H1 (cell line): Measurements from ENCODE around the gene SIMC1. TPM values are rescaled to one million over a fixed set of nuclear protein-coding genes. Genes with fewer than 3 reads are reported as not detected.

ENCODE experiments used
- CTCF ChIA-PET: fragments of 300-600 bp; sonication (Branson Sonifier 250); formaldehyde crosslinking; loops from one replicate; lab custom pipeline; 2021; ENCODE audit not compliant: partially characterized antibody; lab: Charles Lee
- POLR2A ChIA-PET: fragments of 300-600 bp; sonication (Branson Sonifier 250); formaldehyde crosslinking; loops from one replicate; lab custom pipeline; 2021; ENCODE audit warnings: inconsistent platforms; ENCODE audit not compliant: partially characterized antibody; lab: Charles Lee
- DNase-seq, 2 experiments: peaks; one replicate each; pipeline versions ENCODE4 v3.0.0 to v3.0.0-alpha.2; 2010 to 2022; ENCODE audit warnings: low spot score in 2 of 2, low read depth in 1 of 2, mixed read lengths in 1 of 2
- FAIRE-seq: peaks from 2 replicates; lab custom pipeline; 2011; peaks lifted over from hg19 to GRCh38; lab: Jason Lieb, UNC
- H2AFZ ChIP-seq: 2 replicates; pipeline ENCODE4 v1.8.1; 2012; ENCODE audit warnings: low read length, inconsistent platforms
- H2AK5ac ChIP-seq: 2 replicates; pipeline ENCODE4 v1.6.1; 2013; ENCODE audit warnings: low read depth, low read length
- H2BK120ac ChIP-seq: replicated peaks from 2 replicates; pipeline ENCODE3; 2013; ENCODE audit warnings: low read depth, low read length, inconsistent platforms
- H2BK12ac ChIP-seq: 2 replicates; pipeline ENCODE4 v1.6.1; 2013; ENCODE audit warnings: low read depth, low read length
- H2BK15ac ChIP-seq: 2 replicates; pipeline ENCODE4 v1.6.1; 2013; ENCODE audit warnings: low read length
- H2BK20ac ChIP-seq: 2 replicates; pipeline ENCODE4 v1.6.1; 2013; ENCODE audit warnings: low read length
- H2BK5ac ChIP-seq: 2 replicates; pipeline ENCODE4 v1.6.1; 2013; ENCODE audit warnings: low read depth, low read length
- H3K14ac ChIP-seq: 2 replicates; pipeline ENCODE4 v1.6.1; 2013; ENCODE audit warnings: inconsistent platforms; ENCODE audit not compliant: insufficient read length
- H3K18ac ChIP-seq: 2 replicates; pipeline ENCODE4 v1.6.1; 2013; ENCODE audit warnings: low read length; ENCODE audit errors: extremely low read depth
- H3K23ac ChIP-seq: 2 replicates; pipeline ENCODE4 v1.6.1; 2013; ENCODE audit warnings: inconsistent platforms; ENCODE audit not compliant: insufficient read length
- H3K23me2 ChIP-seq: 2 replicates; pipeline ENCODE4 v1.6.1; 2013; ENCODE audit warnings: low read depth, low read length
- H3K27ac ChIP-seq: 2 replicates; pipeline ENCODE4 v1.6.1; 2011; ENCODE audit warnings: low read depth, low read length, inconsistent platforms
- H3K27me3 ChIP-seq, 4 experiments: replicated peaks in 1 of 4; 1 replicate in 1 of 4; 2 replicates in 3 of 4; pipeline versions ENCODE4 v1.6.1 to v1.8.1; 2011 to 2013; ENCODE audit warnings: low read length in 3 of 4, mild to moderate bottlenecking in 3 of 4, inconsistent platforms in 2 of 4, mixed read lengths in 2 of 4, moderate library complexity in 1 of 4; ENCODE audit not compliant: control insufficient read depth in 3 of 4, insufficient read depth in 3 of 4; ENCODE audit errors: extremely low read depth in 1 of 4
- H3K36me3 ChIP-seq, 4 experiments: 2 replicates each; pipeline versions ENCODE4 v1.6.1 to v1.8.1; 2011 to 2013; ENCODE audit warnings: mild to moderate bottlenecking in 4 of 4, low read length in 3 of 4, moderate library complexity in 2 of 4, control low read depth in 1 of 4, inconsistent platforms in 1 of 4; ENCODE audit not compliant: insufficient read depth in 4 of 4, control insufficient read depth in 2 of 4
- H3K4ac ChIP-seq: replicated peaks from 2 replicates; pipeline ENCODE3; 2013; ENCODE audit warnings: low read length, low read depth, mixed read lengths, inconsistent platforms; ENCODE audit not compliant: insufficient read length
- H3K4me1 ChIP-seq, 4 experiments: replicated peaks in 1 of 4; 1 replicate in 1 of 4; 2 replicates in 3 of 4; pipeline versions ENCODE4 v1.6.1 to v1.8.1; 2011 to 2013; ENCODE audit warnings: low read length in 3 of 4, inconsistent platforms in 2 of 4, mixed read lengths in 1 of 4; ENCODE audit not compliant: insufficient read depth in 4 of 4, control insufficient read depth in 3 of 4
- H3K4me2 ChIP-seq, 2 experiments: 2 replicates each; pipeline versions ENCODE4 v1.6.1 to v1.8.1; 2011 to 2013; ENCODE audit warnings: low read depth in 2 of 2, low read length in 2 of 2, control low read depth in 1 of 2, inconsistent platforms in 1 of 2, mild to moderate bottlenecking in 1 of 2; ENCODE audit not compliant: insufficient read depth in 1 of 2
- H3K4me3 ChIP-seq, 4 experiments: fragments of 200-600, 300-600 bp in 1 of 4; sonication (generic), shearing (Covaris generic), sonication (Bioruptor Twin) in 1 of 4; 2 replicates each; pipeline versions ENCODE4 v1.5.1 to v1.8.1; 2011 to 2016; ENCODE audit warnings: low read length in 4 of 4, low read depth in 3 of 4, control low read depth in 2 of 4, inconsistent platforms in 2 of 4, mild to moderate bottlenecking in 2 of 4, mixed read lengths in 1 of 4, moderate library complexity in 1 of 4; ENCODE audit not compliant: insufficient read depth in 2 of 4; ENCODE audit errors: extremely low read depth in 1 of 4
- H3K56ac ChIP-seq: replicated peaks from 2 replicates; pipeline ENCODE3; 2013; ENCODE audit warnings: low read depth, mild to moderate bottlenecking, mixed read lengths, low read length, inconsistent platforms; ENCODE audit not compliant: insufficient read length
- H3K79me1 ChIP-seq: 2 replicates; pipeline ENCODE4 v1.6.1; 2013; ENCODE audit warnings: low read depth, low read length, control low read depth
- H3K79me2 ChIP-seq, 2 experiments: 2 replicates each; pipeline versions ENCODE4 v1.6.1 to v1.8.1; 2012 to 2013; ENCODE audit warnings: low read length in 2 of 2, mild to moderate bottlenecking in 2 of 2, inconsistent platforms in 1 of 2; ENCODE audit not compliant: insufficient read depth in 2 of 2, control insufficient read depth in 1 of 2
- H3K9ac ChIP-seq, 4 experiments: replicated peaks in 1 of 4; 1 replicate in 1 of 4; 2 replicates in 3 of 4; pipeline versions ENCODE4 v1.6.1 to v1.8.1; 2011 to 2013; ENCODE audit warnings: low read depth in 3 of 4, low read length in 3 of 4, control low read depth in 2 of 4, mild to moderate bottlenecking in 2 of 4, moderate library complexity in 2 of 4, inconsistent platforms in 1 of 4; ENCODE audit errors: extremely low read depth in 1 of 4
- H3K9me3 ChIP-seq, 2 experiments: 2 replicates each; pipeline versions ENCODE4 v1.6.1 to v1.8.1; 2012 to 2013; ENCODE audit warnings: mild to moderate bottlenecking in 2 of 2, moderate library complexity in 2 of 2, control low read depth in 1 of 2, inconsistent platforms in 1 of 2, low read depth in 1 of 2, low read length in 1 of 2, mixed read lengths in 1 of 2; ENCODE audit not compliant: insufficient read depth in 2 of 2
- H4K20me1 ChIP-seq, 2 experiments: replicated peaks in 1 of 2; 2 replicates each; pipeline versions ENCODE3 to v1.8.1; 2011 to 2013; ENCODE audit warnings: inconsistent platforms in 2 of 2, low read length in 2 of 2, mild to moderate bottlenecking in 1 of 2; ENCODE audit not compliant: insufficient read depth in 2 of 2, control insufficient read depth in 1 of 2
- H4K5ac ChIP-seq: 2 replicates; pipeline ENCODE4 v1.6.1; 2013; ENCODE audit warnings: low read length, low read depth, mixed read lengths, inconsistent platforms; ENCODE audit not compliant: insufficient read length
- H4K8ac ChIP-seq: 2 replicates; pipeline ENCODE4 v1.8.0; 2013; ENCODE audit warnings: mild to moderate bottlenecking, moderate library complexity, low read length, inconsistent platforms; ENCODE audit not compliant: insufficient read depth; ENCODE audit errors: extremely low read depth
- H4K91ac ChIP-seq: replicated peaks from 2 replicates; pipeline ENCODE3; 2013; ENCODE audit warnings: low read length, mixed read lengths, inconsistent platforms; ENCODE audit not compliant: insufficient read length
- CBX5 ChIP-seq: fragments of 300-800, 300-1000 bp; sonication (generic); IDR thresholded peaks from 2 replicates; pipeline ENCODE4 v1.7.1; 2016; ENCODE audit warnings: antibody characterized with exemption, low read length, low read depth
- CEBPB ChIP-seq: IDR thresholded peaks from 2 replicates; pipeline ENCODE4 v1.6.1; 2012; ENCODE audit warnings: low read depth, low read length
- EZH2 ChIP-seq: fragments of 200-600 bp; sonication (generic); IDR thresholded peaks from 2 replicates; pipeline ENCODE4 v1.7.1; 2012; ENCODE audit warnings: low read depth, mild to moderate bottlenecking, moderate library complexity, low read length, inconsistent platforms; ENCODE audit not compliant: severe bottlenecking
- FOSL1 ChIP-seq: IDR thresholded peaks from 2 replicates; pipeline ENCODE4 v1.6.1; 2011; ENCODE audit warnings: mild to moderate bottlenecking, low read depth, low read length, moderate library complexity; ENCODE audit not compliant: insufficient read depth
- MAFK ChIP-seq: IDR thresholded peaks from 2 replicates; pipeline ENCODE4 v1.6.1; 2012; ENCODE audit warnings: low read depth, mild to moderate bottlenecking, improper control_type of control experiment, low read length
- RBBP5 ChIP-seq: IDR thresholded peaks from 2 replicates; pipeline ENCODE4 v1.7.1; 2012; ENCODE audit warnings: low read depth, mild to moderate bottlenecking, inconsistent platforms, low read length, moderate library complexity, borderline replicate concordance
- SP1 ChIP-seq: IDR thresholded peaks from 2 replicates; pipeline ENCODE4 v1.6.1; 2011; ENCODE audit warnings: low read depth, low read length
- SP4 ChIP-seq: IDR thresholded peaks from 2 replicates; pipeline ENCODE4 v1.6.1; 2012; ENCODE audit warnings: low read length, inconsistent platforms
- TAF7 ChIP-seq: optimal IDR thresholded peaks from 2 replicates; pipeline ENCODE3; 2011; ENCODE audit warnings: low read depth, mild to moderate bottlenecking, inconsistent platforms, low read length, moderate library complexity, borderline replicate concordance
- WGBS, 2 experiments: shearing (Covaris generic) in 1 of 2; methylation state at CpG; one replicate each; pipeline versions ENCODE4 v1.1.6 to v1.1.7; 2013 to 2015; ENCODE audit warnings: low lambda C conversion rate in 2 of 2, mixed read lengths in 2 of 2, inconsistent platforms in 1 of 2, low coverage in 1 of 2, missing lambda C conversion rate in 1 of 2; ENCODE audit not compliant: insufficient replicate concordance in 2 of 2, insufficient coverage in 1 of 2, insufficient read length in 1 of 2; ENCODE audit errors: extremely low coverage in 1 of 2, missing lambda C conversion rate in 1 of 2; 5-methylcytosine and 5-hydroxymethylcytosine counted together
- polyA plus RNA-seq, 7 experiments: library from polyadenylated mRNA; depleted of rRNA in 3 of 7; stranded (reverse) in 5 of 7; unstranded in 2 of 7; fragments of >200 nt in 5 of 7; fragments of 200-250 nt in 2 of 7; gene quantifications; 1 replicate in 5 of 7; 2 replicates in 1 of 7; 4 replicates in 1 of 7; pipeline versions ENCODE4 v1.2.1 to v1.2.3, GENCODE V29; 2011 to 2013; ENCODE audit warnings: missing spikeins in 2 of 7, mixed read lengths in 2 of 7
- total RNA-seq: library from RNA; stranded (reverse); fragmentation: NEBNext Ultra II Directional; extraction: Animal tissue kit (Norgen Biotek cat#: 25700); gene quantifications from 2 replicates; pipeline ENCODE4 v1.2.1, GENCODE V29; 2021

The SIMC1 gene
- total and polyA plus RNA-seq, 2 of the 8 experiments (the other 6 are each of a cell fraction or from before 2014, with no cell fraction given): 12.3 to 21.2 TPM

GRCh38 chr5:176190886-176191755 is 47.1 kb upstream of the SIMC1 start:
- no peak overlapping the region for H3K23ac ChIP-seq
- H3K27ac ChIP-seq: no peak overlapping the region
- no peak overlapping the region for H2BK120ac ChIP-seq
- H2AK5ac ChIP-seq: no peak overlapping the region
- H2BK15ac ChIP-seq: no peak overlapping the region
- CTCF ChIA-PET: interaction anchor here (0.6 kb wide), 1 partner anchor 215 kb away, joined by 3 read pairs; no protein-coding TSS in a partner anchor
- H3K9me3 ChIP-seq: no peaks in the 10 kb centered on the region
- peaks cover 3% of the 10 kb centered on the region; the same call in 1 of the 2 replicates for H3K23me2 ChIP-seq
- peaks cover 0 to 3% (median 3%) of the 10 kb centered on the region in 4 experiments; a peak in 2 of 7 replicates for H3K4me1 ChIP-seq
- no peak overlapping the region for H3K9ac ChIP-seq
- no peak overlapping the region for H3K56ac ChIP-seq
- DNase-seq (no peak), FAIRE-seq (no peak)
- H4K8ac ChIP-seq: no peak overlapping the region
- H2BK20ac ChIP-seq: no peak overlapping the region
- H3K36me3 ChIP-seq: no peaks in the 10 kb centered on the region
- H3K79me1 ChIP-seq: no peaks in the 10 kb centered on the region
- 92% methylated on average over 23 of the region's 28 CpGs; no CpG with 5 or more reads in 1 of the 2 experiments for WGBS, 2 experiments
- H2AFZ ChIP-seq: no peak overlapping the region
- no peak overlapping the region for H3K4me2 ChIP-seq
- POLR2A ChIA-PET: no interaction called here
- H3K27me3 ChIP-seq: peaks cover 1 to 26% (median 11%) of the 10 kb centered on the region in 4 experiments
- no peak overlapping the region for H3K4me3 ChIP-seq
- H3K14ac ChIP-seq: no peak overlapping the region
- H4K20me1 ChIP-seq: no peaks in the 10 kb centered on the region
- H3K18ac ChIP-seq: no peak overlapping the region
- no peak overlapping the region for H2BK5ac ChIP-seq
- TF ChIP-seq EZH2 (no peak), SP4 (no peak), TAF7 (no peak), FOSL1 (no peak), RBBP5 (no peak), CEBPB (no peak), CBX5 (no peak), MAFK (no peak), SP1 (no peak)
- H4K91ac ChIP-seq: no peak overlapping the region
- H3K4ac ChIP-seq: no peak overlapping the region
- H2BK12ac ChIP-seq: no peak overlapping the region
- no peaks in the 10 kb centered on the region for H3K79me2 ChIP-seq
- no peak overlapping the region for H4K5ac ChIP-seq
